Measurements from ENCODE around the gene SIL1. TPM values are rescaled to one million over a fixed set of nuclear protein-coding genes. Genes with fewer than 3 reads are reported as not detected.

The SIL1 gene
- total RNA-seq, 1 donor from 2014 or later: 32.3 TPM

- DNase-seq (ENCODE audit: low read depth): no peak
- TF ChIP-seq CTCF (conservative IDR thresholded peaks at IDR 0.05; ENCODE audit: low read depth, low read length): no peak
- no peak overlapping the region for H3K4me3 ChIP-seq (ENCODE audit: low read depth, low read length)
Measured at GRCh38 chr5:138961221-138961620, 236.9 kb downstream of the SIL1 start.

- no peak for DNase-seq (ENCODE audit: low read depth)
- H3K4me3 ChIP-seq (ENCODE audit: low read depth, low read length): no peak overlapping the region
- no peak for TF ChIP-seq CTCF (conservative IDR thresholded peaks at IDR 0.05; ENCODE audit: low read depth, low read length)
Measured at GRCh38 chr5:138960145-138960692, 237.9 kb downstream of the SIL1 start.

- DNase-seq (ENCODE audit: low read depth): no peak
- TF ChIP-seq CTCF (conservative IDR thresholded peaks at IDR 0.05; ENCODE audit: low read depth, low read length): no peak
- H3K4me3 ChIP-seq (ENCODE audit: low read depth, low read length): no peak overlapping the region
Measured at GRCh38 chr5:138956801-138957200, 241.4 kb downstream of the SIL1 start.

GRCh38 chr5:138955671-138956295 is 242.4 kb downstream of the SIL1 start:
- DNase-seq (ENCODE audit: low read depth): no peak
- TF ChIP-seq CTCF (conservative IDR thresholded peaks at IDR 0.05; ENCODE audit: low read depth, low read length): no peak

GRCh38 chr5:138955013-138955660 is 243.0 kb downstream of the SIL1 start:
- no peak for TF ChIP-seq CTCF (conservative IDR thresholded peaks at IDR 0.05; ENCODE audit: low read depth, low read length)
- H3K4me3 ChIP-seq (ENCODE audit: low read depth, low read length): no peak overlapping the region
- DNase-seq (ENCODE audit: low read depth): no peak

More at GRCh38 chr5:138955671-138956295, 242.4 kb downstream of the SIL1 start:
- H3K4me3 ChIP-seq (ENCODE audit: low read depth, low read length): no peak overlapping the region

- no peak overlapping the region for H3K4me3 ChIP-seq (ENCODE audit: low read depth, low read length)
- no peak for TF ChIP-seq CTCF (conservative IDR thresholded peaks at IDR 0.05; ENCODE audit: low read depth, low read length)
- no peak for DNase-seq (ENCODE audit: low read depth)
Measured at GRCh38 chr5:138954257-138955012, 243.7 kb downstream of the SIL1 start.

Measured in epithelial cell of proximal tubule (primary cell).